Measurements from ENCODE around the gene PTMA. TPM values are rescaled to one million over a fixed set of nuclear protein-coding genes. Genes with fewer than 3 reads are reported as not detected.

The PTMA gene
- total RNA-seq, 1 experiment from 2014 or later, result 713 TPM

DNA sequence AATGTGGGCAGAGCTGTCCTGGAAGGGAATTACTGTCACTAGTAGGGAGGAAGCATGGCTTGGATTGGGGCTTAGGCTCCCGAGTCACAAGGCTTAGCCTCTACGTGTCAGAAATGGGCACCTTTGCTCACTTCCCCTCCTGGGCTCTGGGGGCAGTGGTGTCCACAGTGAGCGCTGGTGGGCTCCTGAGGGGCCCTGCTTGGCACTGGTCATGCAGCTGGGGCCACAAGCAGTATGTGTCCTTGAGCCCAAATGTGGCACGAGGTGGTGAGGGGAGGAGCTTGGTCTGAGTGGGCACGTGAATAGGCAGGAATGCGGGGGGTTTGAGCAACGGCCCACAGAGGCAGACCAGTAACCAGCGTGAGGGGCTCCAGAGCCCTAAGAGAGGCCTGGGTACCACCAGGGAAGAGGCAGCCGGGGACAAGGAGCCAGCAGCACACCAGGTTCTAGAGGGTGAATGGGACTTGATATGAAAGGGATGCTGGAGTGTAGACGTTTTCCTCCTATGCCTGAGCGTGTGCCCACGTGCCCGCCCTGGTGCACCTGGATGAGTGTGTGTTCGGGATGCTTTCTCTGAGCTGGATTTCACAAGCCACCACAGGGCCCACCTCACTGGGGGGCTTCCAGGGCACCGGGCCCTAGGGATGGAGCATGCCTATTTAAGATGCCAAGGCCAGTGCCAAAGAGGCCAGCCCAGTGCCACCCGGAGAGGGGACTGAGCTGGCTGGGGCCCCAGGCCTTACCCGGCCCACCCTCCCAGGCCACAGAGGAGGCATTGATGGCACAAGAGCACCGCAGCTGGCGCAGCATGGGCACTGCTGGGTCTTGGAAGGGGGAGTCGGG lies 22.8 kb upstream of the PTMA start:
- intact Hi-C loops (cut with micrococcal nuclease), result no loop called here
- Mint-ChIP-seq H3K27ac (ENCODE audit: low read depth, unreplicated experiment) (no peak overlapping the region), H3K9me3 (ENCODE audit: unreplicated experiment) (no peaks in the 10 kb centered on the region), H3K4me1 (ENCODE audit: insufficient read depth, unreplicated experiment) (peaks cover 3% of the 10 kb centered on the region), H3K27me3 (ENCODE audit: insufficient read depth, unreplicated experiment) (no peaks in the 10 kb centered on the region), H3K4me3 (ENCODE audit: unreplicated experiment) (no peak overlapping the region), H3K36me3 (ENCODE audit: insufficient read depth, unreplicated experiment) (no peaks in the 10 kb centered on the region)
- ChIA-PET CTCF (interaction anchor here (1.5 to 4.9 kb wide), 6 partner anchors 9 to 37 kb away, joined by 3 to 39 read pairs (median 9); no protein-coding TSS in a partner anchor), POLR2A (interaction anchor here (1.1 kb wide), 1 partner anchor 21 kb away, joined by 6 read pairs; no protein-coding TSS in a partner anchor)
- TF ChIP-seq, protein P1, sequence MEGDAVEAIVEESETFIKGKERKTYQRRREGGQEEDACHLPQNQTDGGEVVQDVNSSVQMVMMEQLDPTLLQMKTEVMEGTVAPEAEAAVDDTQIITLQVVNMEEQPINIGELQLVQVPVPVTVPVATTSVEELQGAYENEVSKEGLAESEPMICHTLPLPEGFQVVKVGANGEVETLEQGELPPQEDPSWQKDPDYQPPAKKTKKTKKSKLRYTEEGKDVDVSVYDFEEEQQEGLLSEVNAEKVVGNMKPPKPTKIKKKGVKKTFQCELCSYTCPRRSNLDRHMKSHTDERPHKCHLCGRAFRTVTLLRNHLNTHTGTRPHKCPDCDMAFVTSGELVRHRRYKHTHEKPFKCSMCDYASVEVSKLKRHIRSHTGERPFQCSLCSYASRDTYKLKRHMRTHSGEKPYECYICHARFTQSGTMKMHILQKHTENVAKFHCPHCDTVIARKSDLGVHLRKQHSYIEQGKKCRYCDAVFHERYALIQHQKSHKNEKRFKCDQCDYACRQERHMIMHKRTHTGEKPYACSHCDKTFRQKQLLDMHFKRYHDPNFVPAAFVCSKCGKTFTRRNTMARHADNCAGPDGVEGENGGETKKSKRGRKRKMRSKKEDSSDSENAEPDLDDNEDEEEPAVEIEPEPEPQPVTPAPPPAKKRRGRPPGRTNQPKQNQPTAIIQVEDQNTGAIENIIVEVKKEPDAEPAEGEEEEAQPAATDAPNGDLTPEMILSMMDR (IDR thresholded peaks at IDR 0.05; ENCODE audit: unreplicated experiment), result no peak
- no TSS peak for BruUV-seq (replicated peaks)
- DNase-seq (ENCODE audit: unreplicated experiment), result no peak

DNA sequence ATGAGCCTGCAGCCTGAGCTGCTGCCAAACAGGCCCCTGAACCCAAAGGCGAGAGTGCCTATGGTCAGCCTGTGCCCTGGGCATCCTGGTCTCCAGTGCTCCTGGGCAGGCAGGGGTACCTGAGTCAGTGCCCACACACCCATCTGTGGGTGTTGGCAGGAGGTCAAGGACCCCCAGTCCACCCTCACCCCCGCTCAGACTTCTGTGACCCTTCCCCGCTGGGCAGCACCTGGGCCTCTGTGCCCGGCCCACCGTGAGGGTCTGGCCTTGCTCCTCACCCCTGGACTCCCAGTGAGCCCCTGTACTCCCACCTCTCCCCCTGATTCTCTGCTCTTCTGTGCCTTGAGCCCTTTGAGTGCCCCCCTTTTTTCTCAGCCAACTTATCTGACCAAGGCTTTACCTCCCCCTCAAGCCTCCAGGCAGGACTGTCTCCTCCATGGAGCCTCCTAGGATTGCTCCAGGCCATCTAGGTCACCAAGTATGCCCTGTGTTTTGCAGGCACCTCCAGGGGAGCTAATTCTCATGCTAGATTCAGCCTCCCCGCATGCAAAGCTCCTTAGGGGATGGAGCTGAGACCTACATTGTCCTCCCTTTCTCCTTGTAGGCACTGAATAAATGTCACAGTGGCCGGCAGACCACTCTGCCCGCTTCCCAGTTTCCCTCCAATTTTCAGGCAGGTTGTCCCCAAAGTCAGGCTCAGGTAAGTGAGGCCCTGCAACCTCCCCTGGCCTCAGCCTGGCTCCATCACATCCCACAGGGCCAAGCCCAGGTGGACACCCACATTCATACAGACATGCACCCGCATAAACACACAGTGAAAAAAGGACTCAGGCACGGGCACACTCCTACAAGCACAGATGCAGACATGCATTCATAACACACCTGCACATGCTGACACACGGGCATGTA lies 21.9 kb upstream of the PTMA start:
- Mint-ChIP-seq H3K27me3 (ENCODE audit: insufficient read depth, unreplicated experiment) (no peaks in the 10 kb centered on the region), H3K4me3 (ENCODE audit: unreplicated experiment) (no peak overlapping the region), H3K4me1 (ENCODE audit: insufficient read depth, unreplicated experiment) (peaks cover 3% of the 10 kb centered on the region), H3K36me3 (ENCODE audit: insufficient read depth, unreplicated experiment) (no peaks in the 10 kb centered on the region), H3K27ac (ENCODE audit: low read depth, unreplicated experiment) (no peak overlapping the region), H3K9me3 (ENCODE audit: unreplicated experiment) (no peaks in the 10 kb centered on the region)
- ChIA-PET POLR2A (interaction anchor here (0.9 to 1.6 kb wide), 2 partner anchors 21 to 28 kb away, joined by 4 read pairs; no protein-coding TSS in a partner anchor), CTCF (interaction anchor here (0.9 to 4.9 kb wide), 5 partner anchors 9 to 28 kb away, joined by 3 to 27 read pairs (median 8); no protein-coding TSS in a partner anchor)
- DNase-seq (ENCODE audit: unreplicated experiment), result no peak
- TF ChIP-seq, protein P1 (IDR thresholded peaks at IDR 0.05; ENCODE audit: unreplicated experiment), result no peak
- BruUV-seq (replicated peaks), result no TSS peak
- intact Hi-C loops (cut with micrococcal nuclease), result no loop called here

DNA sequence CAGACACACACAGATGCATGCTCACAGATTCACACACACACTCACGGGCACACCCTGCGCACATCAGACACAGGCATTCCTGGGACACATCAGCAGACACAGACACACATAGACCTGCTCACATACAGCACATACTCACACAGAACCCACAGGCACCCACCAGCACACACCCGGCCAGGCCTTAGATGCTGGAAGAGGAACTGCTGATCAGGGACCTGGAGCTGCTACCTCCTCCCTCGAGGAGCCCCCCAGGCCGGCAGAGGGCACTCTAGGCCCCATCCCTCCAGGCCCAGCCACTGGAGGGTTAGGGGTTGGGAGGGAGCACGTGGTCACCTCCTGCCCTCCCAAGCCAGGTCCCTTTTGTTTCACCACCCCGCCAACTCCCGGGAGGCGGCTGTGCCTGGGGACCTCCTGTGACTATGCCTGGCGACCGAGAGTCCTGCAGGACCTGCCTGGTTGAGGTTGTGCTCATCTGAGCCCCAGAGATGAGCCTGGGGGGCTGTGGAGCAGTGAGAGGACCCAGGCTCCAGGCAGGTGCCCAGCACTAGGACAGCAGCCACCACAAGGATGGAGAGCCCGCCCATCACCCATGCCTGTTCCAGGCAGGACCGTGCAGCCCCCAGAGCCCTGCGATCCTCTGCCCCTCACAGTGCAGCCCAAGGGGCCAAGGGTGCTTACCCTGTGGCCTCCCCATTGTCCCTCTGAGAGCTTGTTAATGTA lies 21.0 kb upstream of the PTMA start:
- TF ChIP-seq, protein P1 (IDR thresholded peaks at IDR 0.05; ENCODE audit: unreplicated experiment), result no peak
- peaks cover 6% of the 10 kb centered on the region for H3K36me3 Mint-ChIP-seq (ENCODE audit: insufficient read depth, unreplicated experiment)
- H3K27ac Mint-ChIP-seq (ENCODE audit: low read depth, unreplicated experiment), result no peak overlapping the region
- H3K27me3 Mint-ChIP-seq (ENCODE audit: insufficient read depth, unreplicated experiment), result no peaks in the 10 kb centered on the region
- no peaks in the 10 kb centered on the region for H3K9me3 Mint-ChIP-seq (ENCODE audit: unreplicated experiment)
- peak; percentile 71 for DNase-seq (ENCODE audit: unreplicated experiment)
- intact Hi-C loops (cut with micrococcal nuclease), result no loop called here
- ChIA-PET POLR2A (interaction anchor here (0.9 to 1.6 kb wide), 2 partner anchors 20 to 27 kb away, joined by 4 read pairs; no protein-coding TSS in a partner anchor), CTCF (interaction anchor here (0.6 to 2.3 kb wide), 3 partner anchors 8 to 27 kb away, joined by 3 to 10 read pairs (median 3); no protein-coding TSS in a partner anchor)
- no TSS peak for BruUV-seq (replicated peaks)
- no peak overlapping the region for H3K4me3 Mint-ChIP-seq (ENCODE audit: unreplicated experiment)
- peaks cover 3% of the 10 kb centered on the region for H3K4me1 Mint-ChIP-seq (ENCODE audit: insufficient read depth, unreplicated experiment)

Measured in MCF 10A (cell line).